Endothelial cell (in vitro differentiated cells): ENCODE results near the gene ATE1. TPM values are rescaled to one million over a fixed set of nuclear protein-coding genes. Genes with fewer than 3 reads are reported as not detected.

Experiments
- DNase-seq: peaks from one replicate; pipeline ENCODE4 v3.0.0; 2021; ENCODE audit warnings: low spot score
- H3K27ac Mint-ChIP-seq: one replicate; pipeline ENCODE4 v1.8.0; 2021; ENCODE audit warnings: mixed read lengths, inconsistent platforms; ENCODE audit not compliant: unreplicated experiment
- H3K27me3 Mint-ChIP-seq: one replicate; pipeline ENCODE4 v1.8.0; 2021; ENCODE audit warnings: mild to moderate bottlenecking, moderate library complexity, mixed read lengths, inconsistent platforms; ENCODE audit not compliant: unreplicated experiment
- H3K36me3 Mint-ChIP-seq: one replicate; pipeline ENCODE4 v1.8.0; 2021; ENCODE audit warnings: mild to moderate bottlenecking, low read depth, mixed read lengths, inconsistent platforms; ENCODE audit not compliant: unreplicated experiment
- H3K4me1 Mint-ChIP-seq: one replicate; pipeline ENCODE4 v1.8.0; 2021; ENCODE audit warnings: mild to moderate bottlenecking, mixed read lengths, inconsistent platforms; ENCODE audit not compliant: unreplicated experiment
- H3K4me3 Mint-ChIP-seq: one replicate; pipeline ENCODE4 v1.8.0; 2021; ENCODE audit warnings: mild to moderate bottlenecking, mixed read lengths, inconsistent platforms; ENCODE audit not compliant: unreplicated experiment
- H3K9me3 Mint-ChIP-seq: one replicate; pipeline ENCODE4 v1.8.0; 2021; ENCODE audit warnings: mixed read lengths, inconsistent platforms; ENCODE audit not compliant: unreplicated experiment
- CTCF ChIP-seq: fragments of 200-600 bp; sonication (generic); IDR thresholded peaks from one replicate; pipeline ENCODE4 v1.5.0; 2021; ENCODE audit warnings: antibody characterized with exemption; ENCODE audit not compliant: unreplicated experiment
- total RNA-seq: library from RNA; stranded (reverse); fragmentation: NEBNext Ultra II Directional; extraction: Animal tissue kit (Norgen Biotek cat#: 25700); gene quantifications from one replicate; pipeline ENCODE4 v1.2.1, GENCODE V29; 2021; ENCODE audit not compliant: unreplicated experiment

Gene ATE1
- total RNA-seq, 1 donor from 2014 or later, result 36.0 TPM

- TF ChIP-seq CTCF, result no peak
- Mint-ChIP-seq H3K9me3 (no peaks in the 10 kb centered on the region), H3K27ac (no peak overlapping the region), H3K36me3 (no peaks in the 10 kb centered on the region), H3K27me3 (no peaks in the 10 kb centered on the region), H3K4me1 (no peaks in the 10 kb centered on the region), H3K4me3 (no peak overlapping the region)
- no peak for DNase-seq
These were observed 119.0 kb downstream of the ATE1 start for GRCh38 chr10:121808835-121809234.

- Mint-ChIP-seq H3K4me3 (no peak overlapping the region), H3K9me3 (no peaks in the 10 kb centered on the region), H3K36me3 (peaks cover 4% of the 10 kb centered on the region), H3K4me1 (no peaks in the 10 kb centered on the region), H3K27me3 (no peaks in the 10 kb centered on the region), H3K27ac (no peak overlapping the region)
- no peak for TF ChIP-seq CTCF
- no peak for DNase-seq
These were observed 123.4 kb downstream of the ATE1 start for GRCh38 chr10:121804460-121804859.

- H3K27me3 Mint-ChIP-seq, result no peaks in the 10 kb centered on the region
- no peak for TF ChIP-seq CTCF
- peaks cover 4% of the 10 kb centered on the region for H3K36me3 Mint-ChIP-seq
- no peak overlapping the region for H3K27ac Mint-ChIP-seq
- no peak overlapping the region for H3K4me3 Mint-ChIP-seq
- no peaks in the 10 kb centered on the region for H3K9me3 Mint-ChIP-seq
- no peak for DNase-seq
- no peaks in the 10 kb centered on the region for H3K4me1 Mint-ChIP-seq
These were observed 124.2 kb downstream of the ATE1 start for GRCh38 chr10:121803611-121804010.

- no peak for TF ChIP-seq CTCF
- Mint-ChIP-seq H3K36me3 (peaks cover 4% of the 10 kb centered on the region), H3K9me3 (no peaks in the 10 kb centered on the region), H3K27ac (no peak overlapping the region), H3K27me3 (no peaks in the 10 kb centered on the region), H3K4me1 (peaks cover 5% of the 10 kb centered on the region), H3K4me3 (no peak overlapping the region)
- no peak for DNase-seq
These were observed 127.0 kb downstream of the ATE1 start for GRCh38 chr10:121800831-121801230.

- no peak for TF ChIP-seq CTCF
- Mint-ChIP-seq H3K4me1 (peaks cover 5% of the 10 kb centered on the region), H3K27me3 (no peaks in the 10 kb centered on the region), H3K27ac (no peak overlapping the region), H3K4me3 (no peak overlapping the region), H3K36me3 (peaks cover 4% of the 10 kb centered on the region), H3K9me3 (no peaks in the 10 kb centered on the region)
- DNase-seq, result no peak
These were observed 127.7 kb downstream of the ATE1 start for GRCh38 chr10:121800146-121800545.
